ENCODE measurements around the gene TSHZ1. TPM values are rescaled to one million over a fixed set of nuclear protein-coding genes. Genes with fewer than 3 reads are reported as not detected.

Gene TSHZ1, protein sequence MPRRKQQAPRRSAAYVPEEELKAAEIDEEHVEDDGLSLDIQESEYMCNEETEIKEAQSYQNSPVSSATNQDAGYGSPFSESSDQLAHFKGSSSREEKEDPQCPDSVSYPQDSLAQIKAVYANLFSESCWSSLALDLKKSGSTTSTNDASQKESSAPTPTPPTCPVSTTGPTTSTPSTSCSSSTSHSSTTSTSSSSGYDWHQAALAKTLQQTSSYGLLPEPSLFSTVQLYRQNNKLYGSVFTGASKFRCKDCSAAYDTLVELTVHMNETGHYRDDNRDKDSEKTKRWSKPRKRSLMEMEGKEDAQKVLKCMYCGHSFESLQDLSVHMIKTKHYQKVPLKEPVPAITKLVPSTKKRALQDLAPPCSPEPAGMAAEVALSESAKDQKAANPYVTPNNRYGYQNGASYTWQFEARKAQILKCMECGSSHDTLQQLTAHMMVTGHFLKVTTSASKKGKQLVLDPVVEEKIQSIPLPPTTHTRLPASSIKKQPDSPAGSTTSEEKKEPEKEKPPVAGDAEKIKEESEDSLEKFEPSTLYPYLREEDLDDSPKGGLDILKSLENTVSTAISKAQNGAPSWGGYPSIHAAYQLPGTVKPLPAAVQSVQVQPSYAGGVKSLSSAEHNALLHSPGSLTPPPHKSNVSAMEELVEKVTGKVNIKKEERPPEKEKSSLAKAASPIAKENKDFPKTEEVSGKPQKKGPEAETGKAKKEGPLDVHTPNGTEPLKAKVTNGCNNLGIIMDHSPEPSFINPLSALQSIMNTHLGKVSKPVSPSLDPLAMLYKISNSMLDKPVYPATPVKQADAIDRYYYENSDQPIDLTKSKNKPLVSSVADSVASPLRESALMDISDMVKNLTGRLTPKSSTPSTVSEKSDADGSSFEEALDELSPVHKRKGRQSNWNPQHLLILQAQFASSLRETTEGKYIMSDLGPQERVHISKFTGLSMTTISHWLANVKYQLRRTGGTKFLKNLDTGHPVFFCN (N-terminal part only)
- 10 to 100 TPM; 18.2 to 19.0 TPM for total RNA-seq

DNA sequence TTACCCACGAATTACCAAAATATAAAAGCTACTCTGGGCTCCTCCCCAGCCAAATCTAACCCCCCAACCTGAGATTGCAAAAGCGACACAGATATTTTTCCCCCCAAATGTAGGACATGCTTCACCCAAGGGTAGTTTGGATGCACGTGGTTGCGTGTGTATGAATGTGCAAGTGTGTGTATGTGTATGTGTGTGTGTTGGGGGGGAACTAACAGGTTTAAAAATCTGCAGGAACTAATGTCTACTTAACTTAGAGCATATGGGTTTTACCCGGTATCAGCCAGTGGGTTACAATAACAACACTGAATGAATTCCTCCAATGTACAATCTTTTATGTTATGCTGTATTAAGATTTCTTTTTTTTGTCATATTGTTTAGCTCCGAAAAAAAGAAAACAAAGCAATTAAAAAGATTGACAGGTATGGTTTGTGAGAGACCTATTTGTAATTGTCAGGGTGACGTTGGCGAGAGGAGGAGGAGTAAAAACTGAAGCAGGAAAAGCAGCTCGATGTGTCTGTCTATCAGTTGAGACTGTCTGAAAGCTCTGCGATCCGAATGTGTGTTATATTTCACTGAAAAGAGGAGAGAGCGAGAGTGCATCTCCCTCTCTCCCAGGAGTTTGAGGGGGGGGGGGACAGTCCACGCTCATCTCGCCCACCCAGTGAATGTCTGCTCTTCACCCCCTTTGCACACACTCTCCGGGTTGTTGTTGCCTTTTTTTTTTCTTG is at the start of gene TSHZ1:
TSS of gene TSHZ1 (plus strand) at position 524 of the 728 bp plus-strand sequence. CDS start 1,080 bp downstream, outside the sequence.
- peaks cover 35% of the 10 kb centered on the region for H3K36me3 Mint-ChIP-seq (ENCODE audit: low read depth)
- no peaks in the 10 kb centered on the region for H3K9me3 Mint-ChIP-seq
- ChIA-PET POLR2A (interaction anchor here (0.6 to 3.4 kb wide), 20 partner anchors 11 to 1511 kb away, joined by 3 to 31 read pairs (median 6); partner anchors contain the start of gene ZNF407), CTCF (interaction anchor here (0.6 to 1.2 kb wide), 6 partner anchors 57 to 710 kb away, joined by 3 to 5 read pairs (median 4); no protein-coding TSS in a partner anchor)
- H3K4me1 Mint-ChIP-seq, result peaks cover 65% of the 10 kb centered on the region
- H3K27ac Mint-ChIP-seq, result peak within 1 kb of the TSS; percentile 98
- H3K27me3 Mint-ChIP-seq, result peaks cover 14% of the 10 kb centered on the region
- H3K4me3 Mint-ChIP-seq, result peak within 1 kb of the TSS; percentile 85
- peak; percentile 71 for DNase-seq

DNA sequence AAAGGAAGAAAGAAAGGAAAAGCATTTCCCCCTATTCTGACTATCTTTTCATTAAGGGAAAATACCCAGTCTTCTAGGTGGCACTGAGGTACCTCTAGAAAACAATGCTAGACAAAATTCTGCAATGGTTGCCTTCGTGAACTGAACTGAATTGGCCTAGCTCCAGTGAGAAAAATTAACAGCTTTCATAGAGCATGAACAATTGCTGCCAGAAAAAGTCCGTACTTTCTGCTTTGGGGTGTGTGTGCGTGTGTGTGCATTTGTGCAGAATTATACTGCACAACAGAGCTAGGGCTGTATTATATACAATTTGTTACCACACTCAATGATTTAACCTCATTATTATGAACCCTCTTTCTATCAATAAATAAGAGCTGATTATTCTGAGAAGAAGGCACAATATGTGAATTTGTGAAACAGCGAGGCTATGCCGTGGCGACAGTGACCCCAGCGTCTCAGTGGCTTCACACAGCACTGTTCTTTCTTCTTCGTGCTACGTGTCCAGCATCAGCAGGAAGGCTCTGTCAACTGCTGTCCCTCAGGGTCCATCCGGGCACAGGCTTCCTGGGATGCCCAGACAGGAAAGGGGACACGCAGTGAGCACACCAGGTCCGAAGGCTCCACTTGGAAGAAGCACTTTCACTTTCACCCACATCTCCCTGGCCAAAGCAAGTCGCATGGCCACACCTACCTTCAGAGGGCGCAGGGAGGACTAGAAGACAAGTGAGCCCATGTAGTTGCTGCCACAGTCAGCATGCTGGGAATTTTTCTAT is 49.2 kb upstream of the TSHZ1 start:
- ChIA-PET CTCF (no interaction called here), POLR2A (no interaction called here)
- Mint-ChIP-seq H3K9me3 (no peaks in the 10 kb centered on the region), H3K27me3 (no peaks in the 10 kb centered on the region), H3K36me3 (ENCODE audit: low read depth) (no peaks in the 10 kb centered on the region), H3K4me1 (peaks cover 5% of the 10 kb centered on the region), H3K27ac (no peak overlapping the region), H3K4me3 (peak overlapping the region; percentile 41)
- DNase-seq, result no peak

DNA sequence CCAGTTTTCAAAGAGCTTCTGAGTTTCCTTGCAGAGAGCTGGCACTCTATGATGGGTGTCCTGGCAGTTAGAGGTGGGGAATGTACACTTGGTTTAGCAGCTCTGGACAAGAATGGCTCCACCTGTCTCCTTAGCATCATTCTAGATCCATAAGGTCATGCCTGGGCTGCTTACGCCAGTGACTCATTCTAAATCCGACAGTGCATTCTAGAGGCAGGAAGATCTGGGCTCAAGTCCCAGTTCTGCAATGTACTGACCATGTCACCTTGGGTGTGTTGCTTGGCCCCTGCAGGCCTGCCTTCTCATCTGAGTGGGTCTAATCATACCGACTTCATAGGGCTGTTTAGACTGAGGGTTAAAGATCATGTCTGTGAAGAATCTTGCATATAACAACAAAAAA is 48.1 kb upstream of the TSHZ1 start:
- no peak overlapping the region for H3K27ac Mint-ChIP-seq
- no peak overlapping the region for H3K4me3 Mint-ChIP-seq
- H3K9me3 Mint-ChIP-seq, result no peaks in the 10 kb centered on the region
- H3K4me1 Mint-ChIP-seq, result peaks cover 5% of the 10 kb centered on the region
- no peak for DNase-seq
- POLR2A ChIA-PET, result no interaction called here
- no peaks in the 10 kb centered on the region for H3K36me3 Mint-ChIP-seq (ENCODE audit: low read depth)
- CTCF ChIA-PET, result no interaction called here
- no peaks in the 10 kb centered on the region for H3K27me3 Mint-ChIP-seq

DNA sequence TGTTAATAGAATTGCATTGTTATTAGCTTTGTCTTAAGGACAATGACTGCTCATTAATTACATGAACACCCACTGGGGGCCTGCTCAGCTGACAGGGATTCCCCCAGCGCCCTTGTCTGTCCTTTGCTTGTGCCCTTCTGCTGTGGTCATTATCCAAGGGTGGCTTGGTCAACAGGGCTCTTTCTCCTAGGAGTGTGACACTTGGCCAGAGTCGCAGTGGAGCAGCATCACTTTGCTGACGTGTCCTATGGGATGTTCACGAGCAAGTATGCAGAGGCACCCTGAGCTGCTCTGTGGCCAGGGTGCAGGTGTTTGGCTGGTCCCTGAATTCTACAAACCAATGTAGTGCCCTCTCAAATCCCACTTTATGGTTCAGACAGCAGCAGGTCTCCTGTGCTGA is 47.6 kb upstream of the TSHZ1 start:
- Mint-ChIP-seq H3K27ac (no peak overlapping the region), H3K27me3 (no peaks in the 10 kb centered on the region), H3K36me3 (ENCODE audit: low read depth) (no peaks in the 10 kb centered on the region), H3K9me3 (no peaks in the 10 kb centered on the region), H3K4me1 (peaks cover 5% of the 10 kb centered on the region), H3K4me3 (no peak overlapping the region)
- no peak for DNase-seq
- ChIA-PET CTCF (no interaction called here), POLR2A (no interaction called here)

DNA sequence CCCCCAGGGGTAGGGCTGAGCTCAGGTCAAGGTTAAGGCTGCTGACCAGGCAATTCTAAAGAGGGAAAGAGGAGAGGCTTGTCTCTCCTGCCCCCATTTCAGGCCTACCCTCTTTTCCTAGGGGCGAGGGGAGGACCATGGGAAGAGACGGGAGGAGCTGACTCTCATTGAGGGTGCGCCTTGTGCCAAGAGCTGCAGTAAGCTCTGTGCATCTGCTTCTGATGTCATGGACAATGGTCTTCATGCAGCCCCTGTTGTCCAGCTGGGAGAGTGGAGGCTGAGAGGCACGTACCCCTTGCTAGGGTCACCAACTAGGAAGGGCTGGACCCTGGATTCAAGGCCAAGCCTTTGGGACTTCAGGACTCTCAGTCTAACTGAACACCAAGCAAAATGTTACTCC is 46.9 kb upstream of the TSHZ1 start:
- H3K27me3 Mint-ChIP-seq, result no peaks in the 10 kb centered on the region
- no peaks in the 10 kb centered on the region for H3K36me3 Mint-ChIP-seq (ENCODE audit: low read depth)
- no peak overlapping the region for H3K27ac Mint-ChIP-seq
- ChIA-PET POLR2A (no interaction called here), CTCF (no interaction called here)
- H3K4me1 Mint-ChIP-seq, result peaks cover 5% of the 10 kb centered on the region
- no peak overlapping the region for H3K4me3 Mint-ChIP-seq
- no peak for DNase-seq
- H3K9me3 Mint-ChIP-seq, result no peaks in the 10 kb centered on the region

DNA sequence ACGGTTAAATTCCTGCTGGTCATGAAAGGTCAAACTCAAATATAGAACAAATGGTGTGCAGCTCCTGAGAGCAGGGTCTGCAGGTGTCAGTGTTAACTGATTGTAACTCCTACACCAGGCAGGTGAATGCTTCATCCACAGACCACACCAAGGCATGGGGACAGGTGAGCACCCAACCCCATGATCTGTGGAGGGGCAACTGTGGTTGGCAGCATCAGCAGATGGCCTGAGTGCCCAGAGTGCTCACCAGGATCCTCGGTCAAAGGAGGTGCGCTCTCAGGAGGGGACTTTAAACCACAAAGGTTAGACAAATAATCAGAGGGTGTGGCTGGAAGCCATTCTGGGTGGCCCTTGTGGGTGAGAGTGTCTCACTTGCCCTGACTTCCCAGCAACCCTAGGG is 46.1 kb upstream of the TSHZ1 start:
- H3K36me3 Mint-ChIP-seq (ENCODE audit: low read depth), result no peaks in the 10 kb centered on the region
- peaks cover 5% of the 10 kb centered on the region for H3K4me1 Mint-ChIP-seq
- no peaks in the 10 kb centered on the region for H3K9me3 Mint-ChIP-seq
- no peak overlapping the region for H3K4me3 Mint-ChIP-seq
- ChIA-PET POLR2A (no interaction called here), CTCF (no interaction called here)
- no peak overlapping the region for H3K27ac Mint-ChIP-seq
- H3K27me3 Mint-ChIP-seq, result no peaks in the 10 kb centered on the region
- no peak for DNase-seq

DNA sequence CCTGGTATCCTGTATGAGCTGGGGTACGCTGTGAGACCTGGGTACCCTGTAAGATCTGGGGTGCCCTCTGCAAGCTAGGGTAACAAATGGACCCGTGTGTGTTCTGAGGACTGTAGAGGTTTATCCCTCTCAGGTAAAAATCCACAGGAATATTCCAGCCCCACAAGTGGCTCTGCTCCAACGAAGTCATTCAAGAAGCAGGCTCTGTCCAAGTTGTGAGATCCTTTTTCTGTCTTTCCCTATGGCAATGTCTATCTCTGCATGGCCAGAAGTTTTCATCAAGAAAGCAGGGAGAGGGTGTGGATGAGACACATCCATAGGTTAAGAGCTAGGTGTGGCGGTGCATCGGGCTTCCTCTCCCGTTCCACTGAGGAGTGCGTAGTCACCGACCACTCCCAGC is 44.7 kb upstream of the TSHZ1 start:
- POLR2A ChIA-PET, result no interaction called here
- DNase-seq, result no peak
- CTCF ChIA-PET, result no interaction called here
- Mint-ChIP-seq H3K4me3 (no peak overlapping the region), H3K27me3 (no peaks in the 10 kb centered on the region), H3K9me3 (no peaks in the 10 kb centered on the region), H3K36me3 (ENCODE audit: low read depth) (no peaks in the 10 kb centered on the region), H3K27ac (no peak overlapping the region), H3K4me1 (peaks cover 5% of the 10 kb centered on the region)

DNA sequence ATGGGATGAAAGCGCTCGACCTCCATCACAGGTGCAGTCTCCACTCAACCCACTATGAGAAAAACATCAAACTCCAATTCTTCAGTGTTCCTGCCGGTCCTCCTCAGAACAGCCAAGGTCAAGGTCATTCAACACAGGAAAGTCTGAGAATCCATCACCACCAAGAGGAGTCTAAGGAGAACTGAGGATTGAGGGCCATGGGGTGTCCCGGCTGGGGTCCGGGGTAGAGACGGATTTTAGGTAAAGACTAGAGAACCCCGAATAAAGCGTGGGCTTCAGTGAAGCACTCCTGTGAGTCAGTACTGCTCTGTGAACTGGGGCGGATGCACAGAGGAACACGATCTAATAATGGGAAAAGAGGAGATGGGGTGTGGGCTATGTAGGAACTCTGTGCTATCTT is 43.5 kb upstream of the TSHZ1 start:
- CTCF ChIA-PET, result no interaction called here
- no peak for DNase-seq

DNA sequence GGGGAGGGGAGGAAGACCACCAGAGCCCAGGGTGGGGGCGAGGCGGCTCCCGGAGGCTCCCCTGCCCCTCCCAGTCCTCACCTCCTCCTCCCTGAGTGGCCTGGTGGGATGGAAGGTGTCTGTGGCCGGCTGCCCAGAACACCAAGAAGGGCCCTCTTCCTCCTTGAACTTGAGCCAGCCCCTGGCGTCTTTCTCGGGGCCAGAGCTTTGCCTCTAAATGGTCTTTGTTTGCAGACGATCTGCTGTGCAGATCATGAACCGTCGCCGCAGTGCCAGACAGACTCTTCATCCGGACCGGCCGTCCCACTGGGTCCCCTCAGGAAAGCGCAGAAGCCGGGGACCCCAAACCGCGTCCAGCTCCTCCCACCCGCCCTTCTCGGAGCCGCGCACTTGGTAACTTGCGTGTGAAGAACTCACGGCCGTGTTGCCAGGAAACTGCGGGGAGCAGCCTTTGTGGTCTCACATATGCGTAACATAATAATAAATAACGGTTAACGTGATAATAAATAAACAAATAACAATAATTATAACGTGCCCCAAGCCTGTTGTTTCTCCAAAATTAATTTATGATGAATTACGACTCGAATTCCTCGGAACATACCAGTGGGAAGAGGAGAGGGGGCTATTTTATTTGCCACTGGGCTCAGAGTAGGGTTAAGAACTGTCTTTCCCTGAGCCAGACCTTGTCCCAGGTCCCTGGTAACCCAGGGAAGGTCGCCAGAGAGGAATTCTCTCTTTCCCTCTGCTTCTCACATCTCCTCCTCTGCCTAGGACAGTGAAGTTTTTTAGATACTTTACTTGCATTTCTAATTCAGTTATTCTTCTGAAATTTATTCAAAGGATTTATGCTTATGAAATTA is 42.6 kb upstream of the TSHZ1 start:
- POLR2A ChIA-PET, result no interaction called here

More for the DNA sequence above, 43.5 kb upstream of the TSHZ1 start:
- Mint-ChIP-seq H3K4me3 (no peak overlapping the region), H3K36me3 (ENCODE audit: low read depth) (no peaks in the 10 kb centered on the region), H3K4me1 (no peaks in the 10 kb centered on the region), H3K27ac (no peak overlapping the region), H3K27me3 (peaks cover 1% of the 10 kb centered on the region), H3K9me3 (no peaks in the 10 kb centered on the region)
- POLR2A ChIA-PET, result no interaction called here

DNA sequence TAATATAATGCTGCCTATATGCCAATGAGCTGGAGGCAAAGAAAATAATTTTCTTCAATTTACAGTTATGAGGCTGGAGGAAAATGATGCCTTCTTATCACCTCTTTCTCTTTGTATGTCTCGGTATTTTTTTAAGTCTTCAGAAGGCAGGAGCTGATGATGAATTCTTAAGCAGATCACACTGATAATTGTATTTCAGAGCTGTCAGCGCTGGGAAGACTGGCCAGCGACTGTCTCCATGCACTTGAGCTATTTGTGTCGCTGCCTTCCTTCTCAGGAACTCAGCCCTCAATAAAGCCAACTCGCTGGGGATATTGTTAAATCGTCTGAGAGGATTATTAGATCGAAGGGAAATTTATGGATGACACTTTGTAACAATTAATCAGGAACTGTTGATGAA is 42.0 kb upstream of the TSHZ1 start:
- Mint-ChIP-seq H3K4me3 (no peak overlapping the region), H3K9me3 (no peaks in the 10 kb centered on the region), H3K27ac (no peak overlapping the region), H3K27me3 (peaks cover 3% of the 10 kb centered on the region), H3K4me1 (no peaks in the 10 kb centered on the region), H3K36me3 (ENCODE audit: low read depth) (no peaks in the 10 kb centered on the region)
- no peak for DNase-seq
- ChIA-PET CTCF (no interaction called here), POLR2A (no interaction called here)

More for the DNA sequence above, 42.6 kb upstream of the TSHZ1 start:
- H3K27ac Mint-ChIP-seq, result no peak overlapping the region
- H3K36me3 Mint-ChIP-seq (ENCODE audit: low read depth), result no peaks in the 10 kb centered on the region
- H3K4me3 Mint-ChIP-seq, result no peak overlapping the region
- H3K27me3 Mint-ChIP-seq, result peaks cover 3% of the 10 kb centered on the region
- CTCF ChIA-PET, result no interaction called here
- no peaks in the 10 kb centered on the region for H3K9me3 Mint-ChIP-seq
- DNase-seq, result no peak
- H3K4me1 Mint-ChIP-seq, result no peaks in the 10 kb centered on the region

DNA sequence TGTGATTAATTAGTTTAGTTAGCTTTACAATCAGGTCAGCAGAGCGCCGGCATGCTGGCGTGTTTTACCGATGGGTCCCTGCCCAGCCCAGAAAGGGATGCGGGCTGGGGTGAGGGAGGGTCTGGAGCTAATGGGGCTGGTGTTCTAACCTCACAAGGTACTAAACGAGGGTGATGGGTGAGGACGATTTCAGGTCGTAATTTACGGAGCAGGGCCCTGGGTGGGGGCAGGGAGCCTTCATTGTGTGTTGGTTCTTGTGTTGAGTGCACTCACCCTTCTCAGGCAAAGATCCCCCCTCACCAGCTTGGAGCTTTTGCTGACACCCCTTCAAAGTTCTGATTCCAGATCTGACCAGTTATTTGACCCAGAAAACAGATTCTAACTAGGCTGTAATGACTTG is 41.2 kb upstream of the TSHZ1 start:
- POLR2A ChIA-PET, result no interaction called here
- no peaks in the 10 kb centered on the region for H3K36me3 Mint-ChIP-seq (ENCODE audit: low read depth)
- CTCF ChIA-PET, result no interaction called here

More for the DNA sequence above, 41.2 kb upstream of the TSHZ1 start:
- no peak overlapping the region for H3K27ac Mint-ChIP-seq
- no peak overlapping the region for H3K4me3 Mint-ChIP-seq
- no peaks in the 10 kb centered on the region for H3K4me1 Mint-ChIP-seq
- H3K27me3 Mint-ChIP-seq, result peaks cover 3% of the 10 kb centered on the region
- DNase-seq, result no peak
- H3K9me3 Mint-ChIP-seq, result no peaks in the 10 kb centered on the region
